RWPE2 (cell line): Measurements from ENCODE around the gene SLC9A7.
A peak's percentile ranks its signal among the peaks of the same experiment; 100 is the strongest.

Experiments
- ATAC-seq: fragments of 200-7000 bp; cut with Tn5 transposase; 3 replicates; pipeline ENCODE4 v1.9.1; 2021; ENCODE audit warnings: low read depth
- DNase-seq: peaks from one replicate; pipeline ENCODE4 v3.0.0-alpha.2; 2020; ENCODE audit warnings: low spot score
- H3K27ac ChIP-seq: fragments of 450-650 bp; 2 replicates; pipeline ENCODE4 v1.5.1; 2017; ENCODE audit warnings: mild to moderate bottlenecking; ENCODE audit not compliant: poor library complexity, severe bottlenecking
- H3K27me3 ChIP-seq: fragments of 250-450 bp; sonication (Bioruptor Pico); 2 replicates; pipeline ENCODE4 v1.5.1; 2021; ENCODE audit warnings: mild to moderate bottlenecking, moderate library complexity; ENCODE audit not compliant: insufficient read depth, poor library complexity, severe bottlenecking
- H3K36me3 ChIP-seq: fragments of 250-450 bp; sonication (Bioruptor Pico); 2 replicates; pipeline ENCODE4 v1.5.1; 2020; ENCODE audit warnings: low read depth, mild to moderate bottlenecking, moderate library complexity
- H3K4me1 ChIP-seq: fragments of 250-450 bp; sonication (Bioruptor Pico); 2 replicates; pipeline ENCODE4 v1.5.1; 2021; ENCODE audit warnings: mild to moderate bottlenecking, moderate library complexity; ENCODE audit not compliant: insufficient read depth, poor library complexity, severe bottlenecking
- H3K4me3 ChIP-seq: fragments of 250-450 bp; sonication (Bioruptor Pico); 2 replicates; pipeline ENCODE4 v1.5.1; 2021; ENCODE audit warnings: mild to moderate bottlenecking, moderate library complexity; ENCODE audit not compliant: severe bottlenecking
- H3K9me3 ChIP-seq: fragments of 250-450 bp; sonication (Bioruptor Pico); 2 replicates; pipeline ENCODE4 v1.5.1; 2021; ENCODE audit warnings: mild to moderate bottlenecking, moderate library complexity; ENCODE audit not compliant: severe bottlenecking
- CTCF ChIP-seq: fragments of 450-650 bp; IDR thresholded peaks from one replicate; pipeline ENCODE4 v1.5.1; 2017; ENCODE audit warnings: mild to moderate bottlenecking, moderate library complexity; ENCODE audit not compliant: poor library complexity, severe bottlenecking

SLC9A7 gene

GRCh38 chrX:46569621-46570020 is 189.3 kb downstream of the SLC9A7 start:
- Histone ChIP-seq H3K9me3 (no peaks in the 10 kb centered on the region), H3K27ac (no peak overlapping the region), H3K4me1 (peaks cover 5% of the 10 kb centered on the region), H3K4me3 (no peak overlapping the region), H3K27me3 (no peaks in the 10 kb centered on the region), H3K36me3 (no peaks in the 10 kb centered on the region)
- DNase-seq (no peak), ATAC-seq (no peak)
- TF ChIP-seq CTCF, result no peak

GRCh38 chrX:46567388-46567787 is 191.5 kb downstream of the SLC9A7 start:
- H3K4me1 ChIP-seq, result peaks cover 5% of the 10 kb centered on the region
- H3K27ac ChIP-seq, result peak overlapping the region; percentile 39
- no peaks in the 10 kb centered on the region for H3K9me3 ChIP-seq
- no peaks in the 10 kb centered on the region for H3K27me3 ChIP-seq
- no peaks in the 10 kb centered on the region for H3K36me3 ChIP-seq
- DNase-seq (no peak), ATAC-seq (no peak)
- H3K4me3 ChIP-seq, result no peak overlapping the region
- no peak for TF ChIP-seq CTCF

- Histone ChIP-seq H3K9me3 (no peaks in the 10 kb centered on the region), H3K27me3 (no peaks in the 10 kb centered on the region), H3K4me3 (no peak overlapping the region), H3K36me3 (no peaks in the 10 kb centered on the region), H3K4me1 (no peaks in the 10 kb centered on the region), H3K27ac (no peak overlapping the region)
- no peak for ATAC-seq
- DNase-seq, result no peak
- no peak for TF ChIP-seq CTCF
These were observed 196.9 kb downstream of the SLC9A7 start for GRCh38 chrX:46561824-46562657.

GRCh38 chrX:46559062-46559461 is 199.9 kb downstream of the SLC9A7 start:
- no peak for ATAC-seq
- Histone ChIP-seq H3K36me3 (no peaks in the 10 kb centered on the region), H3K4me1 (no peaks in the 10 kb centered on the region), H3K9me3 (no peaks in the 10 kb centered on the region), H3K4me3 (no peak overlapping the region), H3K27ac (no peak overlapping the region), H3K27me3 (no peaks in the 10 kb centered on the region)
- DNase-seq, result no peak
- TF ChIP-seq CTCF, result no peak

GRCh38 chrX:46554942-46555341 is 204.0 kb downstream of the SLC9A7 start:
- peak; percentile 35 for TF ChIP-seq CTCF
- DNase-seq (no peak), ATAC-seq (no peak)
- Histone ChIP-seq H3K4me3 (no peak overlapping the region), H3K27ac (no peak overlapping the region), H3K9me3 (no peaks in the 10 kb centered on the region), H3K36me3 (no peaks in the 10 kb centered on the region), H3K27me3 (no peaks in the 10 kb centered on the region), H3K4me1 (no peaks in the 10 kb centered on the region)
